K562 (cell line): ENCODE measurements around the gene PRKCB. TPM values are rescaled to one million over a fixed set of nuclear protein-coding genes. Genes with fewer than 3 reads are reported as not detected.
A peak's percentile ranks its signal among the peaks of the same experiment; 100 is the strongest.

Source experiments
- ARNT ChIP-seq, 2 experiments: fragments of 450-650 bp; IDR thresholded peaks; 2 replicates each; pipeline ENCODE4 v1.6.1; 2016; ENCODE audit warnings: mild to moderate bottlenecking in 1 of 2
- EP400 ChIP-seq: fragments of 450-650 bp; IDR thresholded peaks from 2 replicates; pipeline ENCODE4 v1.6.1; 2017; ENCODE audit warnings: antibody characterized with exemption, mild to moderate bottlenecking, moderate library complexity
- ETV5 ChIP-seq: sonication (generic); formaldehyde crosslinking; IDR thresholded peaks from 2 replicates; pipeline ENCODE4 v1.4.0; 2020; ENCODE audit warnings: low read depth, mild to moderate bottlenecking, missing genetic modification reagents
- HCFC1 ChIP-seq: IDR thresholded peaks from 2 replicates; pipeline ENCODE4 v1.6.1; 2012; ENCODE audit warnings: low read depth, low read length, improper control_type of control experiment
- HDAC8 ChIP-seq: fragments of 450-650 bp; IDR thresholded peaks from 2 replicates; pipeline ENCODE4 v1.6.1; 2016; ENCODE audit warnings: mild to moderate bottlenecking, missing genetic modification characterization, moderate library complexity, missing compliant biosample characterization
- KLF1 ChIP-seq: fragments of 450-650 bp; IDR thresholded peaks from 2 replicates; pipeline ENCODE4 v1.6.1; 2016; ENCODE audit warnings: missing genetic modification characterization, missing compliant biosample characterization
- PREB ChIP-seq: sonication (generic); formaldehyde crosslinking; IDR thresholded peaks from 2 replicates; pipeline ENCODE4 v1.8.1; 2023; ENCODE audit warnings: mild to moderate bottlenecking, missing genetic modification reagents
- ZNF347 ChIP-seq: fragments of 450-650 bp; formaldehyde crosslinking; IDR thresholded peaks from 2 replicates; pipeline ENCODE4 v1.4.0; 2020; ENCODE audit warnings: low read depth, mild to moderate bottlenecking, moderate library complexity
- polyA plus RNA-seq, 8 experiments: library from polyadenylated mRNA; depleted of rRNA in 4 of 8; stranded (reverse) in 5 of 8; unstranded in 3 of 8; fragments of >200 nt; fragmentation: Nextera tagmentation in 2 of 8; fragmentation: Illumina TruSeq in 1 of 8; extraction: Ambion mirVana in 2 of 8; extraction: Trizol in 1 of 8; gene quantifications; 2 replicates each; pipeline versions ENCODE4 v1.2.1 to v1.2.3, GENCODE V29; 2011 to 2014; ENCODE audit warnings: inconsistent platforms in 1 of 8, missing spikeins in 1 of 8
- total RNA-seq, 7 experiments: library from RNA; depleted of rRNA in 6 of 7; stranded (reverse); fragments of >200 nt in 6 of 7; fragmentation: Illumina TruSeq in 2 of 7; extraction: Trizol in 2 of 7; gene quantifications; 2 replicates each; pipeline versions ENCODE4 v1.2.1 to v1.2.3, GENCODE V29; 2011 to 2021; ENCODE audit warnings: low replicate concordance in 1 of 7
- TF ChIP-seq, protein P1 (sequence below), 2 experiments: fragments of 450-650 bp in 1 of 2; sonication (generic) in 1 of 2; formaldehyde crosslinking in 1 of 2; IDR thresholded peaks in 1 of 2; conservative IDR thresholded peaks in 1 of 2; 2 replicates each; pipeline versions ENCODE4 v1.6.1 to v1.8.1; 2016 to 2023; ENCODE audit warnings: mild to moderate bottlenecking in 2 of 2, moderate library complexity in 2 of 2, inconsistent platforms in 1 of 2, missing genetic modification reagents in 1 of 2
- TF ChIP-seq, protein P2 (sequence below), 2 experiments: fragments of 150-350 bp in 1 of 2; IDR thresholded peaks; 2 replicates each; pipeline ENCODE4 v1.6.1; 2012 to 2016; ENCODE audit warnings: low read depth in 2 of 2, low read length in 2 of 2, mild to moderate bottlenecking in 1 of 2, moderate library complexity in 1 of 2
- TF ChIP-seq, protein P3 (sequence below): fragments of 450-650 bp; IDR thresholded peaks from 2 replicates; pipeline ENCODE4 v1.6.1; 2016; ENCODE audit warnings: low read depth

The PRKCB gene
- total and polyA plus RNA-seq, 9 of the 15 experiments (the other 6 are each of a cell fraction or from before 2014, with no cell fraction given): 49.9 to 276 (median 148) TPM

DNA sequence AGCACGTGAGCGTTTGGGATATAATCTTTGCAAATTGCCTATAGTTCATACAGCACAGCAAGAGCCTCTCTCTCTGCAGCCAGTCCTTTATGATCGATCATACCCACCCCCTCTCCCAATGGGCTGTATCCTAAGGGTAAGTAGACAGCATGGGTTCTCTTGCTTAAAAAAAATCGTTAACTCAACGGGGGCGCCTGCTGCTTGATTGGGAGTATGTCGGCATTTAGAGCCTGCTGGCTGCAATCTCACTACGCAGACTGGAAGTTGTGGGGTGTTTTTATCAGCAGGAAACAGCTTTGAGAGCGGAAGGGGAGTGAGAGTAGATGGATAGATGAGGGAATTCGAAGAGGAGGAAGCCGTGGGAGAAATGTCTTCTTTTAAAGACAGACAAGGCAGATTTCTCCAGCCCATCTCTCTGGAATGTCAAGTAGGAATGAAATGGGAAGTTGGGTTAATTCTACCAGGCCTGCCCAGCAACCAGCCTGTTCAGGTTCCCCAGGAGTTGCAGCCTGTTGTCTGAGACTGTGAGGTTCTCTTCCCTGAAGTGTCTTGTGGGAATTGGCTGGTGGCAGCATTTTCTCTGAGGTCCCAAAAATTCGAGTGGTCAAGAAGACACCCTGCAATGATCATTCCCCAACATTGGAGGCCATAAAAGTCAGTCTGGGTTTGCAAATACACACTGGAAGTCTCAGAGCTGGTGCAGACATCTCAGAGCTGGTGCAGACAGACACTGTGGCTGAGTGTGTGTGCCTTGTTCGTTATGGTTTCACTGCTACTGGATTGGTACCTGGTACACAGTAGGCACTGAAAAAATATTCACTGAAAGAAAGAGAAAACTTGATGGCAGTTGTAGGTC, 65.6 kb downstream of the PRKCB start (continued):
- TF ChIP-seq, protein P1, sequence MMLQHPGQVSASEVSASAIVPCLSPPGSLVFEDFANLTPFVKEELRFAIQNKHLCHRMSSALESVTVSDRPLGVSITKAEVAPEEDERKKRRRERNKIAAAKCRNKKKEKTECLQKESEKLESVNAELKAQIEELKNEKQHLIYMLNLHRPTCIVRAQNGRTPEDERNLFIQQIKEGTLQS (IDR thresholded peaks at IDR 0.05): 0 out of 2 replicates have a peak, but pooled peaks have one; percentile 41
- TF ChIP-seq, protein P1 (CRISPR knock-in tag; conservative IDR thresholded peaks at IDR 0.05): no peak
- no peak for TF ChIP-seq HCFC1
- peak; percentile 91 to 95 for TF ChIP-seq ARNT (IDR thresholded peaks at IDR 0.05)
- peak; percentile 100 for TF ChIP-seq ETV5
- TF ChIP-seq, protein P2, sequence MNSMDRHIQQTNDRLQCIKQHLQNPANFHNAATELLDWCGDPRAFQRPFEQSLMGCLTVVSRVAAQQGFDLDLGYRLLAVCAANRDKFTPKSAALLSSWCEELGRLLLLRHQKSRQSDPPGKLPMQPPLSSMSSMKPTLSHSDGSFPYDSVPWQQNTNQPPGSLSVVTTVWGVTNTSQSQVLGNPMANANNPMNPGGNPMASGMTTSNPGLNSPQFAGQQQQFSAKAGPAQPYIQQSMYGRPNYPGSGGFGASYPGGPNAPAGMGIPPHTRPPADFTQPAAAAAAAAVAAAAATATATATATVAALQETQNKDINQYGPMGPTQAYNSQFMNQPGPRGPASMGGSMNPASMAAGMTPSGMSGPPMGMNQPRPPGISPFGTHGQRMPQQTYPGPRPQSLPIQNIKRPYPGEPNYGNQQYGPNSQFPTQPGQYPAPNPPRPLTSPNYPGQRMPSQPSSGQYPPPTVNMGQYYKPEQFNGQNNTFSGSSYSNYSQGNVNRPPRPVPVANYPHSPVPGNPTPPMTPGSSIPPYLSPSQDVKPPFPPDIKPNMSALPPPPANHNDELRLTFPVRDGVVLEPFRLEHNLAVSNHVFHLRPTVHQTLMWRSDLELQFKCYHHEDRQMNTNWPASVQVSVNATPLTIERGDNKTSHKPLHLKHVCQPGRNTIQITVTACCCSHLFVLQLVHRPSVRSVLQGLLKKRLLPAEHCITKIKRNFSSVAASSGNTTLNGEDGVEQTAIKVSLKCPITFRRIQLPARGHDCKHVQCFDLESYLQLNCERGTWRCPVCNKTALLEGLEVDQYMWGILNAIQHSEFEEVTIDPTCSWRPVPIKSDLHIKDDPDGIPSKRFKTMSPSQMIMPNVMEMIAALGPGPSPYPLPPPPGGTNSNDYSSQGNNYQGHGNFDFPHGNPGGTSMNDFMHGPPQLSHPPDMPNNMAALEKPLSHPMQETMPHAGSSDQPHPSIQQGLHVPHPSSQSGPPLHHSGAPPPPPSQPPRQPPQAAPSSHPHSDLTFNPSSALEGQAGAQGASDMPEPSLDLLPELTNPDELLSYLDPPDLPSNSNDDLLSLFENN (IDR thresholded peaks at IDR 0.05; ENCODE audit: low read depth in 2 of 2, low read length in 2 of 2): peak in 1 of 2 experiments; percentile 99; a peak in 2 of 4 replicates
- TF ChIP-seq, protein P3, sequence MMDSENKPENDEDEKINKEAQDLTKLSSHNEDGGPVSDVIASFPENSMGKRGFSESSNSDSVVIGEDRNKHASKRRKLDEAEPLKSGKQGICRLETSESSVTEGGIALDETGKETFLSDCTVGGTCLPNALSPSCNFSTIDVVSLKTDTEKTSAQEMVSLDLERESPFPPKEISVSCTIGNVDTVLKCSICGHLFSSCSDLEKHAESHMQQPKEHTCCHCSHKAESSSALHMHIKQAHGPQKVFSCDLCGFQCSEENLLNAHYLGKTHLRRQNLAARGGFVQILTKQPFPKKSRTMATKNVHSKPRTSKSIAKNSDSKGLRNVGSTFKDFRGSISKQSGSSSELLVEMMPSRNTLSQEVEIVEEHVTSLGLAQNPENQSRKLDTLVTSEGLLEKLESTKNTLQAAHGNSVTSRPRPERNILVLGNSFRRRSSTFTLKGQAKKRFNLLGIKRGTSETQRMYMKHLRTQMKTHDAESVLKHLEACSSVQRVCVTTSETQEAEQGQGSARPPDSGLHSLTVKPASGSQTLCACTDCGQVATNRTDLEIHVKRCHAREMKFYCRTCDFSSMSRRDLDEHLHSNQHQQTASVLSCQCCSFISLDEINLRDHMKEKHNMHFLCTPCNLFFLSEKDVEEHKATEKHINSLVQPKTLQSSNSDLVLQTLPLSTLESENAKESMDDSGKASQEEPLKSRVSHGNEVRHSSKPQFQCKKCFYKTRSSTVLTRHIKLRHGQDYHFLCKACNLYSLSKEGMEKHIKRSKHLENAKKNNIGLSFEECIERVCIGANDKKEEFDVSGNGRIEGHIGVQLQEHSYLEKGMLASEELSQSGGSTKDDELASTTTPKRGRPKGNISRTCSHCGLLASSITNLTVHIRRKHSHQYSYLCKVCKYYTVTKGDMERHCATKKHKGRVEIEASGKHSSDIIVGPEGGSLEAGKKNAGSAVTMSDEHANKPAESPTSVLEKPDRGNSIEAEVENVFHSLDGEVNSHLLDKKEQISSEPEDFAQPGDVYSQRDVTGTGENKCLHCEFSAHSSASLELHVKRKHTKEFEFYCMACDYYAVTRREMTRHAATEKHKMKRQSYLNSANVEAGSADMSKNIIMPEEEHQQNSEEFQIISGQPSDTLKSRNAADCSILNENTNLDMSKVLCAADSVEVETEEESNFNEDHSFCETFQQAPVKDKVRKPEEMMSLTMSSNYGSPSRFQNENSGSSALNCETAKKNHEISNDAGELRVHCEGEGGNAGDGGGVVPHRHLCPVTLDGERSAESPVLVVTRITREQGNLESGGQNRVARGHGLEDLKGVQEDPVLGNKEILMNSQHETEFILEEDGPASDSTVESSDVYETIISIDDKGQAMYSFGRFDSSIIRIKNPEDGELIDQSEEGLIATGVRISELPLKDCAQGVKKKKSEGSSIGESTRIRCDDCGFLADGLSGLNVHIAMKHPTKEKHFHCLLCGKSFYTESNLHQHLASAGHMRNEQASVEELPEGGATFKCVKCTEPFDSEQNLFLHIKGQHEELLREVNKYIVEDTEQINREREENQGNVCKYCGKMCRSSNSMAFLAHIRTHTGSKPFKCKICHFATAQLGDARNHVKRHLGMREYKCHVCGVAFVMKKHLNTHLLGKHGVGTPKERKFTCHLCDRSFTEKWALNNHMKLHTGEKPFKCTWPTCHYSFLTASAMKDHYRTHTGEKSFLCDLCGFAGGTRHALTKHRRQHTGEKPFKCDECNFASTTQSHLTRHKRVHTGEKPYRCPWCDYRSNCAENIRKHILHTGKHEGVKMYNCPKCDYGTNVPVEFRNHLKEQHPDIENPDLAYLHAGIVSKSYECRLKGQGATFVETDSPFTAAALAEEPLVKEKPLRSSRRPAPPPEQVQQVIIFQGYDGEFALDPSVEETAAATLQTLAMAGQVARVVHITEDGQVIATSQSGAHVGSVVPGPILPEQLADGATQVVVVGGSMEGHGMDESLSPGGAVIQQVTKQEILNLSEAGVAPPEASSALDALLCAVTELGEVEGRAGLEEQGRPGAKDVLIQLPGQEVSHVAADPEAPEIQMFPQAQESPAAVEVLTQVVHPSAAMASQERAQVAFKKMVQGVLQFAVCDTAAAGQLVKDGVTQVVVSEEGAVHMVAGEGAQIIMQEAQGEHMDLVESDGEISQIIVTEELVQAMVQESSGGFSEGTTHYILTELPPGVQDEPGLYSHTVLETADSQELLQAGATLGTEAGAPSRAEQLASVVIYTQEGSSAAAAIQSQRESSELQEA: no peak
- 0 out of 2 replicates have a peak, but pooled peaks have one; percentile 38 for TF ChIP-seq KLF1 (tag)
- TF ChIP-seq EP400: peak; percentile 77
- no peak for TF ChIP-seq PREB (CRISPR knock-in tag)
- TF ChIP-seq HDAC8 (tag): no peak; the same call in 1 of the 2 replicates
- TF ChIP-seq ZNF347: no peak
